ENCODE data around the gene CRB2.

CRB2 gene

DNA sequence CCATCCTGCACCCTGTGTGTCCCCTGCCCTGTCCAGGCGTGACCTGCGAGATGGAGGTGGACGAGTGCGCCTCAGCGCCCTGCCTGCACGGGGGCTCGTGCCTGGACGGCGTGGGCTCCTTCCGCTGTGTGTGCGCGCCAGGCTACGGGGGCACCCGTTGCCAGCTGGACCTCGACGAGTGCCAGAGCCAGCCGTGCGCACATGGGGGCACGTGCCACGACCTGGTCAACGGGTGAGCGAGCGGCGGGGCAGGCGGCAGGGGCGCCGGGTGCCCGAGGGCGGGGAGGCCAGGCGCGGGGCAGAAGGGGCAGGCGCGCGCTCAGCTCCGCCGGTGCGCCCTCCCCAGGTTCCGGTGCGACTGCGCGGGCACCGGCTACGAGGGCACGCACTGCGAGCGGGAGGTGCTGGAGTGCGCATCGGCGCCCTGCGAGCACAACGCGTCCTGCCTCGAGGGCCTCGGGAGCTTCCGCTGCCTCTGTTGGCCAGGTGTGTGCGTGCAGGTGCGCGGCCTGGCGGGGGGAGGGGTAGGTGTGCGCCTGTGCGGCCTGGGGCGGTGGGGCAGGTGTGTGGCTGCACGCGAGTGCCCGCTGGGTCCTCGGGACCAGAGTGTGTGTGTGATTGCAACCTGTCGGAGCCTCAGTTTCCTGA is 10.0 kb downstream of the CRB2 start:
- no peak for DNase-seq

- DNase-seq, result no peak
Measured at GRCh38 chr9:123368023-123368422, 12.0 kb downstream of the CRB2 start.

GRCh38 chr9:123368536-123369153 is 12.6 kb downstream of the CRB2 start:
- no peak for DNase-seq

- no peak for DNase-seq
Measured at GRCh38 chr9:123369296-123369695, 13.3 kb downstream of the CRB2 start.

DNA sequence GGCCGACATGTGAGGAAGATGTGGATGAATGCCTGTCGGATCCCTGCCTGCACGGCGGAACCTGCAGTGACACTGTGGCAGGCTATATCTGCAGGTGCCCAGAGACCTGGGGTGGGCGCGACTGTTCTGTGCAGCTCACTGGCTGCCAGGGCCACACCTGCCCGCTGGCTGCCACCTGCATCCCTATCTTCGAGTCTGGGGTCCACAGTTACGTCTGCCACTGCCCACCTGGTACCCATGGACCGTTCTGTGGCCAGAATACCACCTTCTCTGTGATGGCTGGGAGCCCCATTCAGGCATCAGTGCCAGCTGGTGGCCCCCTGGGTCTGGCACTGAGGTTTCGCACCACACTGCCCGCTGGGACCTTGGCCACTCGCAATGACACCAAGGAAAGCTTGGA is 14.1 kb downstream of the CRB2 start:
- no peak for DNase-seq

DNA sequence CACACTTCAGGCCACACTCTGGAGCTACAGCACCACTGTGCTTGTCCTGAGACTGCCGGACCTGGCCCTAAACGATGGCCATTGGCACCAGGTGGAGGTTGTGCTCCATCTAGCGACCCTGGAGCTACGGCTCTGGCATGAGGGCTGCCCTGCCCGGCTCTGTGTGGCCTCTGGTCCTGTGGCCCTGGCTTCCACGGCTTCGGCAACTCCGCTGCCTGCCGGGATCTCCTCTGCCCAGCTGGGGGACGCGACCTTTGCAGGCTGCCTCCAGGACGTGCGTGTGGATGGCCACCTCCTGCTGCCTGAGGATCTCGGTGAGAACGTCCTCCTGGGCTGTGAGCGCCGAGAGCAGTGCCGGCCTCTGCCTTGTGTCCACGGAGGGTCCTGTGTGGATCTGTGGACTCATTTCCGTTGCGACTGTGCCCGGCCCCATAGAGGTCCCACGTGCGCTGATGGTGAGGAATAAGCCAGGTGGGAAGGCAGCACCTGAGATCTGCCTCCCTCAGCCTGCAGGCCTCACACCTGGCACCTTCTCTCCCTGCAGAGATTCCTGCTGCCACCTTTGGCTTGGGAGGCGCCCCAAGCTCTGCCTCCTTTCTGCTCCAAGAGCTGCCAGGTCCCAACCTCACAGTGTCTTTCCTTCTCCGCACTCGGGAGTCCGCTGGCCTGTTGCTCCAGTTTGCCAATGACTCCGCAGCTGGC is 14.7 kb downstream of the CRB2 start:
- DNase-seq, result no peak

DNA sequence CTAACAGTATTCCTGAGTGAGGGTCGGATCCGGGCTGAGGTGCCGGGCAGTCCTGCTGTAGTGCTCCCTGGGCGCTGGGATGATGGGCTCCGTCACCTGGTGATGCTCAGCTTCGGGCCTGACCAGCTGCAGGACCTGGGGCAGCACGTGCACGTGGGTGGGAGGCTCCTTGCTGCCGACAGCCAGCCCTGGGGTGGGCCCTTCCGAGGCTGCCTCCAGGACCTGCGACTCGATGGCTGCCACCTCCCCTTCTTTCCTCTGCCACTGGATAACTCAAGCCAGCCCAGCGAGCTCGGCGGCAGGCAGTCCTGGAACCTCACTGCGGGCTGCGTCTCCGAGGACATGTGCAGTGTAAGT is 15.2 kb downstream of the CRB2 start:
- DNase-seq, result no peak

- DNase-seq, result no peak
Measured at GRCh38 chr9:123371805-123372590, 16.0 kb downstream of the CRB2 start.

DNA sequence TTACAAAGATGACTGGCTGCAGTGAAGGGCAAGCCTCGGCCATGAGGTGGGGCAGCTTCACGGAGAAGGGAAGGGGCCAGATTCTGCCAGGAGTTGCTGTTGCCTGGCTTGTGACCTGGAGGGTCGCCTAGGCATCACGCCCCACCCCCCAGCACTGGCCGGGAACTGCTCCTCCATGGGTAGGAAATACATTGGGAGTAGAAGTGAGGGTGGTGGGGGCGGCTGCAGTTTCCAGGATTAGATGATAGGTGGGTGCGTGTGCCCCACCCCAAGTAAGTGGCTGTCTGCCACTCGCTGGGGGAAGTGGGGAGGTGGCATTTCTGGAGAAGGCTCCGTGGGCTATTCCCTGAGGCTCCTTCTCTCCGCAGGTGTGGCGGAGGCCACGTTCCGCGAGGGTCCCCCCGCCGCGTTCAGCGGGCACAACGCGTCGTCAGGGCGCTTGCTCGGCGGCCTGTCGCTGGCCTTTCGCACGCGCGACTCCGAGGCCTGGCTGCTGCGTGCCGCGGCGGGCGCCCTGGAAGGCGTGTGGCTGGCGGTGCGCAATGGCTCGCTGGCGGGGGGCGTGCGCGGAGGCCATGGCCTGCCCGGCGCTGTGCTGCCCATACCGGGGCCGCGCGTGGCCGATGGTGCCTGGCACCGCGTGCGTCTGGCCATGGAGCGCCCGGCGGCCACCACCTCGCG is 16.9 kb downstream of the CRB2 start:
- no peak for DNase-seq

- DNase-seq, result no peak
Measured at GRCh38 chr9:123373447-123373923, 17.5 kb downstream of the CRB2 start.

DNA sequence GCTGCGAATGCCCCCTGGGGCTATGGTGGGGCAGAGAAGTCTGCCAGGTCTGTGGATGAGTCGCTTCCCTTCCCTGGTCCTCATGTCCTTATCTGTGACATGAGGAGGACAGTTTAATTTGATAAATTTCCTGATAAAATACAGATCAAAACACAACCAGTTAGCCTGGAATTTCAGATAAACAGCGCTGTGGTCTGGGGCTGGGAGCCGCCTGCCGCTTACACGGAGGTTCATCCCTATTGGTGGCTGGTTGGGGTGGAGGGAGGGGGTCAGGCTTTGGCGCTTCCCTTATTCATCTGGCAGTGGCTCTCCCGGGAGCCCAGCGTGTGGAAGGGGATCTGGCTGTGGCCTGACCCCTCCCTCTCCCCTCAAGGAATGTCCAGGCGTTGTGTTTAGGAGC is 17.9 kb downstream of the CRB2 start:
- no peak for DNase-seq

DNA sequence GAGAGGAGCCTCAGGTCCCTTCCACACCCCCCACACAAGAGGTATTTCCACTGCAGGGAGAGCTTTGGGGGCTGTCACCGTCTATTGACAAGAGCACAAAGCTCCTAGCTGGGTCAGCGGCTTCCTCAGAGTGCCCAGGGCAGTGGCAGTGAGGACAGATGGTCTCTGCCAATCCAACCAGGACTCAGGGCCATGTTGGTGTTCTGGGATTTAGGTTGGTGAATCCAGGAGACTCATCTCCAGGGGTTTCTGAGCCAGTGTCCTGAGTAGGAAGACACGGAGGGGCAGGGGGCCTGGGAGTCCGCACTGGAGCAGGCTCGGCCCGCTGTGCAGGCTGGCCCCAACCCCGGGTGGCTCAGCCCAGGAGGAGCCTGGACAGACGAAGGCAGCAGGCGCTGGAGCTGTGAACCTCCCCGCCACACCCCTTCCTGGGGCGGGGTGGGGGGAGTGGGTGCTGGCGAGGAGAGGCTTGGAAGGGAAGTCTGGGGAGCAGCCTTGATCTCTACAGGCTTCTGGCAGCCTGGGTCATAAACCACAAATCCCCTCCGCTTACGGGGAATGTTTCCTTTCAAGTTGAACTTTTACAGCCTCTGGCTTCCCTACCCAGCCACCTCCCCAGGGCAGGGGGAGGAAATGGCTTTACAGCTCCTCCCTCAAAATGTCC is 19.6 kb downstream of the CRB2 start:
- DNase-seq, result no peak

DNA sequence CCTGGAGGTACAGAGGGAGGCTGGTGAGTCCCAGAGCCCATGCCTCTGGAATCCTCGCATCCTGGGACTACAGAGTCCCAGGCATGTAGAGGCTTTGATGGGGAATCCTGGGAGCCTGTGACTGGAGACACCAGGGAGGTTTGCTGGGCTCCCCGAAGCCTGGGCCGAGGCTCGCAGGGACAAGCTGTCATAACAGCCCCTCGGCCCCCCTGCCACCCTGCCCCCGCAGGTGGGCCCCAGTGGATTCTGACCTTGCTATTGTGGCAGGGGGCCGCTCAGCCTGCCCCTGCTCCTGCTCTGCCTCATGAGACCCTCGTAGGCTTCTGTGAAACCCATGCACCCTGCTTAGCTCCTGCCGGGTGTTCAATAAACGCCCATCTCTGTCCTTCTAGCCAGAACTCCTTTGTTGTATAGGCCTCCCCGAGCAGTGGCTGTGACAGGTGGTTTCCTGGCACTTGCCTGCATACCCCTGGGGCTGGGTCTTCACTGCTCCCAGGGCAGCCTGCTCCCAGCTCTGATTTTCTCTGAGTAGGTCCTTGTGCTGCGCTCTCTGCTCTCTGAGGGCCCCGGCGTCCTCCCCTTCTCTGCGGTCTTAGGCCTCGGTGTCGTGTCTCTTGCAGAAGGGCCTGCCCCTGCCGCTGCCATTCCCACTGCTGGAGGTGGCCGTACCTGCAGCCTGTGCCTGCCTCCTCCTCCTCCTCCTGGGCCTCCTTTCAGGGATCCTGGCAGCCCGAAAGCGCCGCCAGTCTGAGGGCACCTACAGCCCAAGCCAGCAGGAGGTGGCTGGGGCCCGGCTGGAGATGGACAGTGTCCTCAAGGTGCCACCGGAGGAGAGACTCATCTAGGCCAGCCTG is 20.4 kb downstream of the CRB2 start:
- no peak for DNase-seq

DNA sequence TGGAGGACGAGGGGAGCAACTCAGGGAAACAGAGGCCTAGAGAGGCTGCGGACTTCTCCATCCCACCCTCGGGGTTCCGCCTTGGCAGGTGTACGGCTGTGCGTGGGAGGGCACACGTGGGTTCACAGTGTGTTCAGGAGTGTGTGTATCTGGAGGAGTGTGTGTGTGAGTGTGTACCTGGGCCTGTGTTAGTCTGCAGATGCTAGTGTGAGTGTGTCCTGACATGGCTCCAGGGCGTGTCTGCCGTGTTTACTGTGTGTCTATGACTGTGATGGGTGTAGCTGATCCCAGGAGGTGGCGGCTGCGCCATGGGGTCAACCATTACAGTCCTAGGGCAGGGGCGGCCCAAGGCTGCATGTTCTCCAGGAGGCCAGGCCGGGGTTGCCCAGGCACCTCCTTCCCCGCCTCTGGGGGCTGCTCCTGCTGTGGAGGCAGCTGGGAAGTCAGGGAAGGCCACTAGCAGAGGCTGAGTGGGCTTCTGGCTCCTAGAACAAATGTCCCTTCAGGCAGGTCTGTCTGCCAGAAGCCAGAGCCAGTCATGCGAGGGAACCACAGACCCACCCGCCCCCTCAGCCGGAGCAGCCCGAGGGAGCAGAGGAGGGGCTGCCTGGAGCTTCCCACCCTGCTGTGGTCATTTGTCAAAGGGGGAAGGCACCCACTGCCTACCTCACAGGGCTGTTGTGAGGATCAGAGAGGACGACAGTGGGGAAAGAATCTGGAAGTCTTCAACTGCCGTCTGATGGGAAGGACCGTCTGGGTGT is 21.4 kb downstream of the CRB2 start:
- DNase-seq, result no peak

GRCh38 chr9:123378025-123378424 is 22.0 kb downstream of the CRB2 start:
- no peak for DNase-seq

GRCh38 chr9:123378956-123379660 is 23.1 kb downstream of the CRB2 start:
- DNase-seq, result no peak

DNA sequence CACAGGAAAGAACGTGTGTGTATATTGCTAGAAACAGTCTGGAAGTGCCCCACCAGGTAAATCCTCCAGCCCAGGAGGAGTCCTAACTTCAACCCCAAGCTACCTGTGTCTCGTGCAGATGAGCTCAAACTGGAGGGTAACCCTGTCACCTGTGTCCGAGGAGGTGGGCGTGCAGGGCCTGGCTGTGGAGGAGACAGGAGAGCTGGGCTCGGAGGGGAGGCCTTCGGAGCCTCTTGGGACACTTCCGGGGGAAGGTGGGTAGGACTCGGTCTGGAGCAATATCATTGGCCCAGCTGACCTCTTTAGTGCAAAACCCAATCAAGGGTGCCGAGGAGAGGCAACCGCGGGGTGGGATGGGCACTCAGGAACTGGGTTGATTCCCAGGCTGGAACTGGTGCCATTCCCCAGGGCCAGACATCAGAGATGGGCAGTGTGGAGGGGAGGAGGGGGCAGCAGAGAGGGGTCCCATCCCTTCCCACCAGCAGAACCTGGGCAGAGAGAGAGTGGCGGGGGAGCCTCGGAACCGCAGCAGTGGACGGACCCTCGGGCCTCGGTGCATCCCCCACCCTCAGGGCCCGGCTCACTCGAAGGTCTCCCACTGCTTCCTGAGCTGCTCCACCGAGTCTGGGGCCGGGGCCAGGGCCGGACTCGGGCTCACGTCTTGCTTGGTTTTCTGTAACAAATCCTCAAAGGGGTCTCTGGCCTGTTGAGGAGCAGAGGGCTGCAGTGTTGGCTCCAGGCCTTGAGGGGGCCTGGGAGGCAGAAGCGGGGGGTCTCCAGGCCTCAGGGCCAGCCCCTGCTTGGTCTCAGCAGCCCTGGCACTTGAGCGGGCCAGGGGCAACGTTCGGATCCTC is 25.1 kb downstream of the CRB2 start:
- no peak for DNase-seq

- DNase-seq, result no peak
Measured at GRCh38 chr9:123382653-123383511, 26.9 kb downstream of the CRB2 start.
